Measurements from ENCODE around the gene NCOA7.

- TF ChIP-seq, protein P1, sequence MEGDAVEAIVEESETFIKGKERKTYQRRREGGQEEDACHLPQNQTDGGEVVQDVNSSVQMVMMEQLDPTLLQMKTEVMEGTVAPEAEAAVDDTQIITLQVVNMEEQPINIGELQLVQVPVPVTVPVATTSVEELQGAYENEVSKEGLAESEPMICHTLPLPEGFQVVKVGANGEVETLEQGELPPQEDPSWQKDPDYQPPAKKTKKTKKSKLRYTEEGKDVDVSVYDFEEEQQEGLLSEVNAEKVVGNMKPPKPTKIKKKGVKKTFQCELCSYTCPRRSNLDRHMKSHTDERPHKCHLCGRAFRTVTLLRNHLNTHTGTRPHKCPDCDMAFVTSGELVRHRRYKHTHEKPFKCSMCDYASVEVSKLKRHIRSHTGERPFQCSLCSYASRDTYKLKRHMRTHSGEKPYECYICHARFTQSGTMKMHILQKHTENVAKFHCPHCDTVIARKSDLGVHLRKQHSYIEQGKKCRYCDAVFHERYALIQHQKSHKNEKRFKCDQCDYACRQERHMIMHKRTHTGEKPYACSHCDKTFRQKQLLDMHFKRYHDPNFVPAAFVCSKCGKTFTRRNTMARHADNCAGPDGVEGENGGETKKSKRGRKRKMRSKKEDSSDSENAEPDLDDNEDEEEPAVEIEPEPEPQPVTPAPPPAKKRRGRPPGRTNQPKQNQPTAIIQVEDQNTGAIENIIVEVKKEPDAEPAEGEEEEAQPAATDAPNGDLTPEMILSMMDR (IDR thresholded peaks at IDR 0.05), result no peak
- no peak for TF ChIP-seq POLR2A (IDR thresholded peaks at IDR 0.05)
Observed at GRCh38 chr6:125944434-125944816, 153.7 kb downstream of the NCOA7 start.
